ENCODE data around the gene GPR31.

DNA sequence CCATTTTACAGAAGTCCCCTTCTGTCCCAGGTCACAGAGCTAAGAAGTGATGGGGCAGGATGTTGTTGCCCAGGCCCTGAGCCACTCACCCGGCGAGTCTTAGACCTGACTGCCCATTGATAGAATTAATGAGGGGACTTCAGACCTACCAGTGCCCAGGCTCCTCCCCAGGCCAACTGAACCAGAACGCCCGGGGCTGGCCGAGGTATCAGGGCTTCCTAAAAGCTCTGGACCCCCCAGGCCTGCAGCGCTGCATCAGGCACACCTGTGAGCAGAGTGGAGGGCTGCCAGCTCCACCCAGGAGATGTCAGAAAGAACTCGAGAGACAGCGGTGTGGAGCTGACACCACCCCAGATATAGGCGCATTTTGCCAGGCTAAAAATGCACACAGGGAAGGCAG is 3.5 kb downstream of the GPR31 start:
- TF ChIP-seq, protein P1, sequence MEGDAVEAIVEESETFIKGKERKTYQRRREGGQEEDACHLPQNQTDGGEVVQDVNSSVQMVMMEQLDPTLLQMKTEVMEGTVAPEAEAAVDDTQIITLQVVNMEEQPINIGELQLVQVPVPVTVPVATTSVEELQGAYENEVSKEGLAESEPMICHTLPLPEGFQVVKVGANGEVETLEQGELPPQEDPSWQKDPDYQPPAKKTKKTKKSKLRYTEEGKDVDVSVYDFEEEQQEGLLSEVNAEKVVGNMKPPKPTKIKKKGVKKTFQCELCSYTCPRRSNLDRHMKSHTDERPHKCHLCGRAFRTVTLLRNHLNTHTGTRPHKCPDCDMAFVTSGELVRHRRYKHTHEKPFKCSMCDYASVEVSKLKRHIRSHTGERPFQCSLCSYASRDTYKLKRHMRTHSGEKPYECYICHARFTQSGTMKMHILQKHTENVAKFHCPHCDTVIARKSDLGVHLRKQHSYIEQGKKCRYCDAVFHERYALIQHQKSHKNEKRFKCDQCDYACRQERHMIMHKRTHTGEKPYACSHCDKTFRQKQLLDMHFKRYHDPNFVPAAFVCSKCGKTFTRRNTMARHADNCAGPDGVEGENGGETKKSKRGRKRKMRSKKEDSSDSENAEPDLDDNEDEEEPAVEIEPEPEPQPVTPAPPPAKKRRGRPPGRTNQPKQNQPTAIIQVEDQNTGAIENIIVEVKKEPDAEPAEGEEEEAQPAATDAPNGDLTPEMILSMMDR (IDR thresholded peaks at IDR 0.05), result no peak
- TF ChIP-seq POLR2A (IDR thresholded peaks at IDR 0.05), result no peak
